Ishikawa (cell line): ENCODE results near the gene SLC35F2.

Source experiments
- FOXM1 ChIP-seq: IDR thresholded peaks from 2 replicates; pipeline ENCODE4 v1.6.1; 2012; ENCODE audit warnings: low read depth, borderline replicate concordance
- TAF1 ChIP-seq: IDR thresholded peaks from 2 replicates; pipeline ENCODE4 v1.6.1; 2012; ENCODE audit warnings: low read depth, mild to moderate bottlenecking
- ZBTB7A ChIP-seq: IDR thresholded peaks from 2 replicates; pipeline ENCODE4 v1.6.1; 2012; ENCODE audit warnings: low read depth

GRCh38 chr11:107744736-107745135 lies 113.9 kb downstream of the SLC35F2 start:
- no peak for TF ChIP-seq ZBTB7A
- TF ChIP-seq TAF1 = no peak
- no peak for TF ChIP-seq FOXM1
